Activated T-helper 17 cell treated with anti-CD3 and anti-CD28 coated beads, Interleukin-2, amount 50 U/mL, for 72 hours (primary cell): Measurements from ENCODE around the gene BMP2. TPM values are rescaled to one million over a fixed set of nuclear protein-coding genes. Genes with fewer than 3 reads are reported as not detected.

ENCODE experiments used
- ATAC-seq: fragments of 150-1000 bp; cut with Tn5 transposase; replicated peaks from 2 replicates; pipeline ENCODE4 v1.10.0; 2021; ENCODE audit warnings: mild to moderate bottlenecking, moderate library complexity
- H3K27ac Mint-ChIP-seq: one replicate; pipeline ENCODE4 v1.8.0; 2022; ENCODE audit warnings: mixed read lengths
- H3K27me3 Mint-ChIP-seq: one replicate; pipeline ENCODE4 v1.8.0; 2022; ENCODE audit warnings: mixed read lengths
- H3K36me3 Mint-ChIP-seq: one replicate; pipeline ENCODE4 v1.8.0; 2022; ENCODE audit warnings: low read depth, mild to moderate bottlenecking, mixed read lengths
- H3K4me1 Mint-ChIP-seq: one replicate; pipeline ENCODE4 v1.8.0; 2022; ENCODE audit warnings: mixed read lengths
- H3K4me3 Mint-ChIP-seq: one replicate; pipeline ENCODE4 v1.8.0; 2022; ENCODE audit warnings: mild to moderate bottlenecking, mixed read lengths
- H3K9me3 Mint-ChIP-seq: one replicate; pipeline ENCODE4 v1.8.0; 2022; ENCODE audit warnings: mixed read lengths
- total RNA-seq, 2 donors: library from RNA; stranded (reverse); gene quantifications; one replicate each; pipeline ENCODE4 v1.2.3, GENCODE V29; 2022

Gene BMP2
- total RNA-seq = not detected

DNA sequence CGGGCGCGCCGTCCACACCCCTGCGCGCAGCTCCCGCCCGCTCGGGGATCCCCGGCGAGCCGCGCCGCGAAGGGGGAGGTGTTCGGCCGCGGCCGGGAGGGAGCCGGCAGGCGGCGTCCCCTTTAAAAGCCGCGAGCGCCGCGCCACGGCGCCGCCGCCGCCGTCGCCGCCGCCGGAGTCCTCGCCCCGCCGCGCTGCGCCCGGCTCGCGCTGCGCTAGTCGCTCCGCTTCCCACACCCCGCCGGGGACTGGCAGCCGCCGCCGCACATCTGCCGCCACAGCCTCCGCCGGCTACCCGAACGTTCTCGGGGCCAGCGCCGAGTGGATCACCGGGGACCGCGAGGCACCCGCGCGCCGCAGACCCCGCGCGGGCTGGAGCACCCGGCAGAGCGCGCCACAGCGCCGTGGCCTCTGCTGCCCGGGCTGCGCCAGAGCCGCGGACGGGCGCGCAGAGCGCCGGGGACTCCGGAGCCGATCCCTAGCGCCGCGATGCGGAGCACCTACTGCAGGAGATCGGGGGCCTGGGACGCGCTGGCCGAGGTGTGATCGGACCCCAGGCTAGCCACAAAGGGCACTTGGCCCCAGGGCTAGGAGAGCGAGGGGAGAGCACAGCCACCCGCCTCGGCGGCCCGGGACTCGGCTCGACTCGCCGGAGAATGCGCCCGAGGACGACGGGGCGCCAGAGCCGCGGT is at the start of gene BMP2:
Gene BMP2 (plus strand): TSS at position 151 of the 692 bp plus-strand sequence. CDS start 2,441 bp downstream, outside the sequence.
- H3K27me3 Mint-ChIP-seq = peaks cover 38% of the 10 kb centered on the region
- no peaks in the 10 kb centered on the region for H3K9me3 Mint-ChIP-seq
- ATAC-seq = no peak
- peaks cover 4% of the 10 kb centered on the region for H3K4me1 Mint-ChIP-seq
- no peaks in the 10 kb centered on the region for H3K36me3 Mint-ChIP-seq
- H3K27ac Mint-ChIP-seq = no peak within 1 kb of the TSS
- H3K4me3 Mint-ChIP-seq = no peak within 1 kb of the TSS

DNA sequence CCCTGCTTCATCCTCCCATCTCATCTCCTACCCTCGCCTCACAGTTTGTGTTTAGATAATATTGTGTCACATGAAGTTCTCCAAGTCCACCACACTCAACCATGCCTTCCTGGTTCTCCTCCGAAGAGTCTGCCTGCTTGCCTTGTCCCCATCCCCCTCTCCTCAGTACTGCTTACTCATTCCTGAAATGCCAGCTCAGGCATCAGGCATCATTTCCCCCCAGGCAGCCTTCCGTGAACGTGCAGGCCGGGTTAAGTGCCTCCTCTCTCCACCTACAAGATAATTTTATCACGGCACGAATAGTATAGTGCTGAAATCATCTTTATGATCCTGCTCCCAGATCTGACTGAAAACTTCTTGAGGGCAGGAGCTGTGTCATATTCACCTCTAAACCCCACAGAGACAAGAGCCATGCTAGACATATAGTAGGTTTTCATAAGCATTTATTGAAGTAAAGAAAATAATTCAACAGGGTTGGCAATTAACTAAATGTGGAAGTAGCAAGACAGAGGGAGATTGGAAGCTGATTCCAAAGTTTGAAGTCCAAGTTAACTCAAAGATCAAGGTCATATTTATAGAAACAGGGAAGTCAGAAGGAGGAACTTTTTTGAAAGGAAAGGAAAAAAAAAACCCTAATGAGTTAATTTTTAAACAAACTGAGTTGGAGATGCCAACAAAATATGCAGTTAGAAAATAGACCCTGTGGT is 48.7 kb upstream of the BMP2 start:
- peaks cover 13% of the 10 kb centered on the region for H3K9me3 Mint-ChIP-seq
- H3K36me3 Mint-ChIP-seq = no peaks in the 10 kb centered on the region
- no peaks in the 10 kb centered on the region for H3K4me1 Mint-ChIP-seq
- no peak for ATAC-seq
- no peak overlapping the region for H3K27ac Mint-ChIP-seq
- no peak overlapping the region for H3K4me3 Mint-ChIP-seq
- H3K27me3 Mint-ChIP-seq = no peaks in the 10 kb centered on the region

DNA sequence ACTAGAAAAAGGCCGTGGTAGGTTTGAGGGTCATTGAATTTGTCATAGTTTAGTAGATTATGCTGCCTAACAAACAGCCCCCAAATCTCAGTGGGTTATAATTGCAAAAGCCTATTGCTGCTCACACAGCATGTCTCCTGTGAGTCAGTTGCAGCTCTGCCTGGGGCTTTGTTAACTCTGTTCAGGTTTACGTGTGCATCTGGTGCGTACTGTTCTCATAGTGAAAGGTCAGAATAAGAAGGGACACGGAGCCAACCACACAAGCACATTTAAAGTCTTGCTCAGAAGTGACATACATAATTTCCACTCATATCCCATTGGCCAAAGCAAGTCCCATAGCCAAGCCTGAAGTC is 48.1 kb upstream of the BMP2 start:
- ATAC-seq = no peak
- no peaks in the 10 kb centered on the region for H3K27me3 Mint-ChIP-seq
- no peak overlapping the region for H3K27ac Mint-ChIP-seq
- no peaks in the 10 kb centered on the region for H3K36me3 Mint-ChIP-seq
- peaks cover 13% of the 10 kb centered on the region for H3K9me3 Mint-ChIP-seq
- H3K4me3 Mint-ChIP-seq = no peak overlapping the region
- no peaks in the 10 kb centered on the region for H3K4me1 Mint-ChIP-seq

DNA sequence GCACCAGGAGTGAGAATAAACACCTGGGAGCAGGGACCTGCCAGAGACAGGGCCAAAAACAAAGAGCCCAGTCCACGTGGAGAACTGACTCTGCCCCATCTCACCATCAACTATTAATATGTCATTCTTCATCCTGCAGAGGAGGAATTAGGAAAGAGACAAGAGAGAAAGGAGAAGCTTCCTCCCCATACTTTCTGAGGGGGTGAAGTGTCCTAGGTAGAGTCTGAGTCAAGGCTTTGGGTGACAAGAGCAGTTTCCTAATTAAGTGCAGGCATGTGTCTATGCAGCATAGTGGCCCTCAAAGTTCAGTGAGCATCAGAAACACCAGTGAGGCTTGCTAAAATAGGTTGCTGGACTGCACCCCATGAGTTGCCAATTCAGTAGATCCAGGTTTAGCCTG is 40.7 kb upstream of the BMP2 start:
- Mint-ChIP-seq H3K27me3 (no peaks in the 10 kb centered on the region), H3K27ac (no peak overlapping the region), H3K4me3 (no peak overlapping the region), H3K9me3 (peaks cover 6% of the 10 kb centered on the region), H3K4me1 (no peaks in the 10 kb centered on the region), H3K36me3 (no peaks in the 10 kb centered on the region)
- no peak for ATAC-seq

DNA sequence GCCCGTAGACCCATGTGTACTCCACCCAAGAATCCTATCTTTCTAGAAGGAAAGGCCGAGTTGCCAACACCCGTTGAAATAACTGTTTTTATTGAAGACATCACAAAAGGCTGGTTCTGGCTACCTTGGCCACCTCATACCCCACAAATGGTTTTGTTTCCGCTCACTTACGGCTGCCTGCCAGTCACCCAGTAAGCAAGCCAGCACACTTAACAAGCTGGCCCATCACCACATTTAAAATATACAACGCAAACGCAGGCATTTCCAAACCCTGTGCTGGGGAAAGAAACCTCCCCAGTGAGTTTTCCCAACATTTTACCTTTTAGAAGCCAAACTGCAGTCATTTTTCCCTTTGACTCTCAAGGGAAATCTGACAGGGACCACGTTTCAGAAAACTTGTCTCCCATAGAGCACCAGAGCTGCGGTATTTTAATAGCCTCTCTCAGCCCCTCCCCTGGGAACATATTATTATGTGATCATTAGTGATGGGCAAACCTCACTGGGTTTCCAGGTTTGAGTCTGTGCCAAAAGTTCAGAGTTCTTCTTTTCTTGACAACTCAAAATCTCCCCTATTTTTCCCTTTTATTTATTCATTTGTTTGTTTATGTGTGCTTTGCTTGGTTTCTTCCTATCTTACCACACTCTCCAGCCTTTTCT is 36.7 kb upstream of the BMP2 start:
- no peaks in the 10 kb centered on the region for H3K36me3 Mint-ChIP-seq
- no peaks in the 10 kb centered on the region for H3K27me3 Mint-ChIP-seq
- no peak for ATAC-seq
- H3K4me3 Mint-ChIP-seq = no peak overlapping the region
- peaks cover 8% of the 10 kb centered on the region for H3K9me3 Mint-ChIP-seq
- no peaks in the 10 kb centered on the region for H3K4me1 Mint-ChIP-seq
- H3K27ac Mint-ChIP-seq = no peak overlapping the region

DNA sequence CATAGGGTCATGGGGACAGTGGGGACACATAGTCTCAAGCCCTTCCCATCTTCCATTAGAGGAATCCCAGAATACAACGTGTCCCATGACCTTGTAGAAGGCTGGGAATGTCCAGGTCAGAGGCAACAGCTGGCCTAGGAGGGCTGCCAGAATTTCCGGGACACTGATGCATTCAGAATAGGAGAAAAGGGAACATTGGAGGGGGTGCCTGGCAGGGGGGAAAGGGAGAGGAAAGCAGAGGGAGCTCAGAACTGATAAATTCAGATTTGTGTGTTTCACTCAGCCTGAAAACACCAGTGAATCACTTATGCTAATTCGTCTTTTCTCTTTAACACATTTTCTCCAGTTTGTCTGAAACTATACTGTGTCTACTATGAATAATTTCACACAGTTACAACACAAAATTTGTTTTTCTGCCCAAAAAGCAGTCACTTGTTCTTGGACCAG is 35.5 kb upstream of the BMP2 start:
- no peak for ATAC-seq
- Mint-ChIP-seq H3K4me1 (no peaks in the 10 kb centered on the region), H3K9me3 (peaks cover 11% of the 10 kb centered on the region), H3K27me3 (no peaks in the 10 kb centered on the region), H3K4me3 (no peak overlapping the region), H3K36me3 (no peaks in the 10 kb centered on the region), H3K27ac (no peak overlapping the region)

DNA sequence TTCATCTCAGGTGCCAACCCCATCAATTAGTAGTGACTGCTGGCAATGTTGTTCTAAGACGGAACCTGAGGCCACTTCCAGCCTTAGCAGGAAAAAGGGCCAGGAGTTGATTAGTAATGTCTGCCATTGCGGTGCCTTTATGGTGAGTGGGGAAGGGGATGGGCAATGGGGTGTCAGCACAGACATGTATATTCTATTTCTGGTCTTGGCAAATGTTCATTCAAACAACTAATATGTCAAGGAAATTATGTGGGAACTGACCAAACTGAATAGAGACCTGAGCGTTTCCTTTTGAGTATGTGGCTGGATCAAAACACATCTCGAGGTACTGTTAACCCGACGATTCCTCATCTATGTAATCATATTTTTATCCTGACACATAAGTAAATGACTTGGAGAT is 34.6 kb upstream of the BMP2 start:
- Mint-ChIP-seq H3K27ac (no peak overlapping the region), H3K36me3 (no peaks in the 10 kb centered on the region), H3K27me3 (no peaks in the 10 kb centered on the region), H3K4me1 (no peaks in the 10 kb centered on the region), H3K4me3 (no peak overlapping the region), H3K9me3 (peaks cover 11% of the 10 kb centered on the region)
- no peak for ATAC-seq

DNA sequence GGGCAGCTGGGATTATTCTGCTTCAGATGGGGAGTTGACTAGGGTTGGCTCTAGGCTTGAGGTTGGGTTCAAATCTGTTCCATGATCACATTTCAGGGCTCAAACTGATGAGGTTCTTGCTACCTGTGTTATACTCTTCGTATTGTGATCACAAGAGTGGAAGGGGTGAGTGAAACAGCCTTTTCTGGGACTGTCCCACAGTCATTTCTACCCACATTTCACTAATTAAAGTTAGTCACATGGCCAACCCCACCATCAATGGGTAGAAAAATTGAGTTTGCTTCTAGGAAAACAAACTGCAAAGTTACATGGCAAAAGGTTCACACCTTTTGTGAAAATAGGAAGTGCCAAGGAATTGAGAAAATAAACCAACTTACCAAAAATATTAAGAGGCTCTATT is 33.5 kb upstream of the BMP2 start:
- no peaks in the 10 kb centered on the region for H3K4me1 Mint-ChIP-seq
- no peak for ATAC-seq
- H3K27ac Mint-ChIP-seq = no peak overlapping the region
- no peaks in the 10 kb centered on the region for H3K27me3 Mint-ChIP-seq
- H3K36me3 Mint-ChIP-seq = no peaks in the 10 kb centered on the region
- no peak overlapping the region for H3K4me3 Mint-ChIP-seq
- H3K9me3 Mint-ChIP-seq = peaks cover 11% of the 10 kb centered on the region

DNA sequence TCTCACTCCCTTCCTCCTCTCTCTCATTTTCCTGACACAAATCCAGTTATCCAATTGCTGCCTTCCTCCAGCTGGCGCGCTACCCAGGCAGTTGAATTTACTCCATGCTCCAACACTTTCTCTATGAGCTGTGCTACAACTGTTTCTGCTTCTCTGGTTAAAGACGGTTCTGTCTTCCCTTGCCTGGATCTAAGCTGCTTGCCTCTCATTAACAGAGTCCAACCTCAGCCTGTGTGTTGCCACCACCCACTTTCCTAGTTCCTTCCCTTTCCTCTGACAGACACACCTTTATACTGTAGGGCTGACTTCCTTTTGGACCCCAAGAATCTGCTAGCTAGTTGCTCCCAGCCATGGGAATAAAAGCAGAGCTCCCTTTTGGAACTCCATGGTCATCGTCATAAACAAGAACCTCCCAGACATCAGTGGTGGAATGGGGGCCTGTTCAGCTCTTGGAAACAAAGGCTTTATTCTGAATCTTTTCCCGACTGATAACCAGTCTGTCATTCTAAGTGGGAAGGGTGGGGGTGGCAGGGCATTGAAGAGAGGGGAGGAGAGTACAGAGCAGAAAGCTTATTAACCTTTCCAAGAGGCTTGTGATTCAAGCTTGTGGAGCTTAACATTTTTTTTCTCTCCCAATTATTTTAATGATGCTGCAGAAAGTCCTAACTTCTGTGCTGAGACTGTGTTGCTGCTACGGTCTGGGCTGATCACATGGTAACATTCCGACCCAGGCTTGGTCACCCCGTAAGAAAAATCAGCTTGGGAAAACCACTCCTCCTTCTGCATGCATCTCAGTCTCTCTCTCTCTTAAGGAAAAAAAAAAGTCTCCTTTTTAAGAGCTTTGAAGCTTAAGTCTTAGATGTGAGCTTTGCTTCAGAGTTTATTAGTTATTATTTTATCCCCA is 31.3 kb upstream of the BMP2 start:
- peaks cover 7% of the 10 kb centered on the region for H3K9me3 Mint-ChIP-seq
- no peak for ATAC-seq
- no peaks in the 10 kb centered on the region for H3K4me1 Mint-ChIP-seq
- no peaks in the 10 kb centered on the region for H3K27me3 Mint-ChIP-seq
- H3K4me3 Mint-ChIP-seq = no peak overlapping the region
- no peak overlapping the region for H3K27ac Mint-ChIP-seq
- H3K36me3 Mint-ChIP-seq = no peaks in the 10 kb centered on the region

DNA sequence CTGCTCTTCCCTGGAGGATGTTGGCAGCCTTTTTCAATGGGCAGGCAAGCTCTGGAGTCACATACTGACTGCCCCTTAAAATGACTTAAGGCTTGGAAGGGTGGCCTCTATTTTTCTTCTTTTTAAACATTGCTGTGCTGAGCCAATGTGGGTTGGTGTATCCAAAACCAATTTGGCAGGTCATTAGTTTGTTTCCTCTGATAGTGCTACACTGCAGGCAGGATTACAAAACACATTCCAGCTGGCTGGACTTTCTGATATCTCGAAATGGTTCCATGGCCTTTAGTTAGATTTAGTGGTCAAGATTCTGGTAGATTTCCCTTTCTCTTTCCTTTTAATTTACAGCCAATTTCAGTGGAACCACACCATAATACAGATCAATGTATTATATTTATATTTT is 28.1 kb upstream of the BMP2 start:
- Mint-ChIP-seq H3K4me3 (no peak overlapping the region), H3K27me3 (no peaks in the 10 kb centered on the region), H3K27ac (no peak overlapping the region), H3K9me3 (peaks cover 7% of the 10 kb centered on the region), H3K4me1 (no peaks in the 10 kb centered on the region), H3K36me3 (no peaks in the 10 kb centered on the region)
- ATAC-seq = no peak

DNA sequence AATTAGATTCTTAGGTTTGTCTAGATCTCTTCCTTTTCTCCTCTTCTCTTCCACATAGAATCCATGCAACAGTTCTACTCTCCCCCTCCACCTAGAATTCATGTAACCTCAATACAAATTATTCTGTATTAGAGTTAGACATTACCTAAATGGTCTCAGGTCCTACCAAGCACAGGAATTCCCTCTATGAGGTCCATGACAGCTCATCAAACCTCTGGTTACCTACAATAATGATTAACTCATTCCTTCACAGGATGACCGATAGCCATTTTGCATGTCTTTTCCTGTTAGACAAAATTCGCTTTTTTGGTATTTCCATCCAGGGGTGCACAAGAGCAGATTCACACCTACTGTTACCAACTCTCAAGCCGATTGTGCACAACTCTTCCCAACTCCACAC is 27.4 kb upstream of the BMP2 start:
- no peaks in the 10 kb centered on the region for H3K36me3 Mint-ChIP-seq
- H3K27me3 Mint-ChIP-seq = no peaks in the 10 kb centered on the region
- H3K9me3 Mint-ChIP-seq = peaks cover 7% of the 10 kb centered on the region
- no peak overlapping the region for H3K27ac Mint-ChIP-seq
- no peak for ATAC-seq
- H3K4me1 Mint-ChIP-seq = no peaks in the 10 kb centered on the region
- H3K4me3 Mint-ChIP-seq = no peak overlapping the region

DNA sequence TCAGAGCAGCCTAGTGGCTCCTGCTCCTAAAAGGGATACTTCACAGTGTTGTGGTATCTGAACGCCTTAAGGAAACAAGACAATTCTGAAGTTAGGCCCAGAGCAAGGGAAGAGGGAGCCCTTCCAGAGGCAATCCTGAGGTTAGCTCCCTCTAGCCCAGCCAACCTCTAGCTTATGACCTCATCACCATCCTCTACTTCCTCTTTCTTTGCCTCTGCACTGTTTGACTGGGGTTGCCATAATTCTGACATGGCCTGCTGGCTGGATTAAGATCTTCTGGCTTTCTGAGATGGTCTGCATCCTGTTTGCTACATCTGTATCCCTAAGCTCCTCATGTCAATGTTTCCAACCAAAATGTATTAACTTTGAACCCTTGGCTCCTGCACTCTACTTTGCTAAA is 23.3 kb upstream of the BMP2 start:
- peaks cover 3% of the 10 kb centered on the region for H3K9me3 Mint-ChIP-seq
- H3K27ac Mint-ChIP-seq = no peak overlapping the region
- H3K36me3 Mint-ChIP-seq = no peaks in the 10 kb centered on the region
- H3K4me3 Mint-ChIP-seq = no peak overlapping the region
- no peaks in the 10 kb centered on the region for H3K27me3 Mint-ChIP-seq
- no peaks in the 10 kb centered on the region for H3K4me1 Mint-ChIP-seq
- no peak for ATAC-seq

DNA sequence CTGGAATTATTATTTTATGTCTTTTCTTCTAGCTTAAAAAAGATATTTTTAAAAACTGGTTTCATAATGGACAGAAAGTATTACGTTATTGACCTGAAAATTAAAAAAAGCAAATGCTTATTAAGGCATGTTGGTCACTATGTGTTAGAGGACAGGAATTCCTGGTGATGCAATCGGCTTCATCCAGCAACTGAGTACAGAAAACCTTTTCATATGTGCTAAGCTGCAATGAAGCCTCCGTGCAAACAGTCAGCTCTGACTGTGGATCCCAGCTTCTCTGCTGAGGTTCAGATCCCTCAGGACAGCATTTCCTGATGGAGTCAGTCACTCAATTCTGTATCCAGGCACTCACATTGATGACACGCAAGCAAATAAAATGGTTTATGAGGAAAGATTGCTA is 22.7 kb upstream of the BMP2 start:
- Mint-ChIP-seq H3K27ac (no peak overlapping the region), H3K36me3 (no peaks in the 10 kb centered on the region), H3K4me3 (no peak overlapping the region), H3K9me3 (peaks cover 3% of the 10 kb centered on the region), H3K4me1 (no peaks in the 10 kb centered on the region), H3K27me3 (no peaks in the 10 kb centered on the region)
- ATAC-seq = no peak

DNA sequence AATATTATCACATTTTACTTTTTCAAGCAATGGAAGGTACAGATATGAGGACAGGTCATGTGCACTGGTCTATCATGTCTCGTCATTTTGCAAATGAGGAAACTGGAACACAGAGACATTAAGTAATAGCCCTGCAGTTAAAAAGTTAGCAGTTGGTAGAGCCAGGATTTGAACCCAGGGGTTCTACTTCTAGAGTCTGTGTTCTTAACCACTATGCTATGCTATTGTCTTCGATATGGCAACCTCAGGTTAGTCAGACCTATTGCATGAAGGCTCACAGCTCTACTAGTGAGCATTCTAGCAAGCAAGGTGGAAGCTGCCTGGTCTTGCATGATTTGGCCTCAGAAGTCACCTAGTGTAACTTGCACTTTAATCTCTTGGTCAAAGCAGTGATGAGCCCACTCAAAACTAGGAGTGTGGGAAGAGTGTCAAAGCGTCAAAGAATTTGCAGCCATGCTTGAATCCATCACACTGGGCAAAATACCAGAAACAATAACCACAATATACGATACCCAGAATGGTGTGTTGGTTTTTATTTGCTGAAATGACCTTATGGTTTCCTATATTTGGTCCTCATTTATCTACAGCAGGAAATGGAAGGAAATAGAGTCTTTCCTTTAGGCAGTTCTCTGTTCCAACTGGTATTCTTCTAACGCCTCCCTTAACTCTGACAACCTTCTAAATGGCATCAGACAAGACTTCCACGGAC is 20.4 kb upstream of the BMP2 start:
- Mint-ChIP-seq H3K4me3 (no peak overlapping the region), H3K27me3 (no peaks in the 10 kb centered on the region), H3K36me3 (no peaks in the 10 kb centered on the region), H3K9me3 (no peaks in the 10 kb centered on the region), H3K4me1 (no peaks in the 10 kb centered on the region), H3K27ac (no peak overlapping the region)
- ATAC-seq = no peak
